Measurements from ENCODE around the gene MAP4K5.
A peak's percentile ranks its signal among the peaks of the same experiment; 100 is the strongest.
"Not testable (repeated sequence)": the region's sequence is repeated elsewhere in the genome, so short reads cannot be mapped to it uniquely, and the experiment has no call there.

MAP4K5 gene

GRCh38 chr14:50532502-50533240, at the start of gene MAP4K5:
Gene MAP4K5, minus strand, starts transcription at chr14:50532569. Its CDS starts 520 bp downstream, at chr14:50532049.
- DNase-seq (ENCODE audit: low spot score), result peak; percentile 97

GRCh38 chr14:50578433-50578832, 46.1 kb upstream of the MAP4K5 start:
- no peak for DNase-seq (ENCODE audit: low spot score)

GRCh38 chr14:50577982-50578381, 45.6 kb upstream of the MAP4K5 start:
- no peak for DNase-seq (ENCODE audit: low spot score)

- no peak for DNase-seq (ENCODE audit: low spot score)
Observed at GRCh38 chr14:50575769-50576168, 43.4 kb upstream of the MAP4K5 start.

- no peak for DNase-seq (ENCODE audit: low spot score)
Observed at GRCh38 chr14:50573862-50574261, 41.5 kb upstream of the MAP4K5 start.

- no peak for DNase-seq (ENCODE audit: low spot score)
Observed at GRCh38 chr14:50569714-50570274, 37.4 kb upstream of the MAP4K5 start.

- no peak for DNase-seq (ENCODE audit: low spot score)
Observed at GRCh38 chr14:50562841-50563240, 30.5 kb upstream of the MAP4K5 start.

GRCh38 chr14:50560931-50561285, 28.5 kb upstream of the MAP4K5 start:
- DNase-seq (ENCODE audit: low spot score), result peak; percentile 76

GRCh38 chr14:50559990-50560930, 27.9 kb upstream of the MAP4K5 start, which contains the start of gene ATL1:
Gene ATL1, plus strand, starts transcription at chr14:50560145. Its CDS starts 121 bp downstream, at chr14:50560266.
- DNase-seq (ENCODE audit: low spot score), result peak; percentile 88

- not testable (repeated sequence) for DNase-seq (ENCODE audit: low spot score)
Observed at GRCh38 chr14:50552796-50553195, 20.4 kb upstream of the MAP4K5 start.

GRCh38 chr14:50551877-50552276, 19.5 kb upstream of the MAP4K5 start:
- DNase-seq (ENCODE audit: low spot score), result no peak

- DNase-seq (ENCODE audit: low spot score), result no peak
Observed at GRCh38 chr14:50550294-50550693, 17.9 kb upstream of the MAP4K5 start.

GRCh38 chr14:50545618-50546017, 13.2 kb upstream of the MAP4K5 start:
- no peak for DNase-seq (ENCODE audit: low spot score)

GRCh38 chr14:50544911-50545310, 12.5 kb upstream of the MAP4K5 start:
- DNase-seq (ENCODE audit: low spot score), result no peak

GRCh38 chr14:50542941-50543418, 10.6 kb upstream of the MAP4K5 start:
- peak; percentile 58 for DNase-seq (ENCODE audit: low spot score)

GRCh38 chr14:50541159-50541567, 8.8 kb upstream of the MAP4K5 start:
- DNase-seq (ENCODE audit: low spot score), result no peak

GRCh38 chr14:50539051-50539450, 6.7 kb upstream of the MAP4K5 start:
- DNase-seq (ENCODE audit: low spot score), result no peak

- DNase-seq (ENCODE audit: low spot score), result not testable (repeated sequence)
Observed at GRCh38 chr14:50538034-50538433, 5.7 kb upstream of the MAP4K5 start.

GRCh38 chr14:50534997-50535396, 2.6 kb upstream of the MAP4K5 start:
- no peak for DNase-seq (ENCODE audit: low spot score)

GRCh38 chr14:50534416-50534815, 2.0 kb upstream of the MAP4K5 start:
- no peak for DNase-seq (ENCODE audit: low spot score)

GRCh38 chr14:50533806-50534205, 1.4 kb upstream of the MAP4K5 start:
- no peak for DNase-seq (ENCODE audit: low spot score)

- DNase-seq (ENCODE audit: low spot score), result no peak
Observed at GRCh38 chr14:50533241-50533705, 904 bp upstream of the MAP4K5 start.

Data from D341Med (cell line).